ENCODE data around the gene CD69.

The CD69 gene

GRCh38 chr12:9781360-9781759 is 20.7 kb upstream of the CD69 start:
- no peak for TF ChIP-seq CTCF (IDR thresholded peaks at IDR 0.05; ENCODE audit: extremely low read depth, missing control alignments)
- no peak for DNase-seq (ENCODE audit: low spot score)

- TF ChIP-seq CTCF (IDR thresholded peaks at IDR 0.05; ENCODE audit: extremely low read depth, missing control alignments): no peak
- no peak for DNase-seq (ENCODE audit: low spot score)
Observed at GRCh38 chr12:9779209-9779608, 18.5 kb upstream of the CD69 start.

GRCh38 chr12:9776781-9777180 is 16.1 kb upstream of the CD69 start:
- TF ChIP-seq CTCF (IDR thresholded peaks at IDR 0.05; ENCODE audit: extremely low read depth, missing control alignments): no peak
- no peak for DNase-seq (ENCODE audit: low spot score)

GRCh38 chr12:9773216-9773877 is 12.6 kb upstream of the CD69 start:
- no peak for TF ChIP-seq CTCF (IDR thresholded peaks at IDR 0.05; ENCODE audit: extremely low read depth, missing control alignments)
- DNase-seq (ENCODE audit: low spot score): no peak

- DNase-seq (ENCODE audit: low spot score): no peak
- no peak for TF ChIP-seq CTCF (IDR thresholded peaks at IDR 0.05; ENCODE audit: extremely low read depth, missing control alignments)
Observed at GRCh38 chr12:9763025-9763424, 2.3 kb upstream of the CD69 start.

GRCh38 chr12:9762369-9762768 is 1.7 kb upstream of the CD69 start:
- TF ChIP-seq CTCF (IDR thresholded peaks at IDR 0.05; ENCODE audit: extremely low read depth, missing control alignments): no peak
- no peak for DNase-seq (ENCODE audit: low spot score)

- no peak for DNase-seq (ENCODE audit: low spot score)
Observed at GRCh38 chr12:9761419-9761781, 699 bp upstream of the CD69 start.

More at GRCh38 chr12:9761419-9761781, 699 bp upstream of the CD69 start:
- TF ChIP-seq CTCF (IDR thresholded peaks at IDR 0.05; ENCODE audit: extremely low read depth, missing control alignments): no peak
